ENCODE results near the gene MRPS2.
"Not testable (repeated sequence)": the region's sequence is repeated elsewhere in the genome, so short reads cannot be mapped to it uniquely, and the experiment has no call there.

The MRPS2 gene

GRCh38 chr9:135535631-135536030, 35.1 kb downstream of the MRPS2 start:
- DNase-seq, result not testable (repeated sequence)

- DNase-seq, result no peak
Observed at GRCh38 chr9:135536216-135536615, 35.7 kb downstream of the MRPS2 start.

- DNase-seq, result not testable (repeated sequence)
Observed at GRCh38 chr9:135543262-135543894, 42.9 kb downstream of the MRPS2 start.

DNA sequence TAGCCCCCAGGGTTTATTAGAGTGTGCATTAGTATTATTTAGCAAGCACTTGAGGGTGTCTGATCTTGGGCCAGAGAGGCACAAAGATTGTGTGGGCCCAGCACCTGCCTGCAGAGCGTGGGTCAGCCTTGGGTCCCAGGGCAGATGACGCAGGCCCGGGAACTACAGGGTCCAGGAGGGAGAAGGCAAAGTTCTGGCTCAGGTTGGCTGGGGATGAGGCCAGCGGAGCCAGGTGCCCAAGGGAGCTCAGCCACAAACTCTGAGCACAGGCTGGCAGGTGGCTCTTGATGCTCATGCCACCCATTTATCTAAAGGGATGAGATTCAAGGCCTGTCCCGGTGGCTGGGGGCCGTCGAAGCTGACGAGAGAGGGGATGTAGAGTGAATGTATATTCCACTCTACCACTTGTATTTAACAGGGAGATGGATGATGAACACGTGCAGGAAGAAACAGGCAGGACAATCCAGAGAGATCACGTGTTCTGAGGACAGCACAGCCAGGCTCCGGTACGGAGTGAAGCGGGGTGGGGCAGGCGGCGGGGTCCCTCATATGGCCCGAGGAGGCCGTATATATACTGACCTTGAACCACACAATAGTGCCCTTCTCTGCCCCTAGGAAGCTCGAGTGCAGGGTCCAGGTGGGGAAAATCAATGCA, 44.6 kb downstream of the MRPS2 start:
- DNase-seq, result no peak

GRCh38 chr9:135545646-135546176, 45.2 kb downstream of the MRPS2 start, which contains the start of gene OBP2A:
Gene OBP2A (plus strand): TSS chr9:135546126. CDS start chr9:135546181, 55 bp downstream.
- not testable (repeated sequence) for DNase-seq

GRCh38 chr9:135546792-135547617, 46.5 kb downstream of the MRPS2 start:
- not testable (repeated sequence) for DNase-seq

DNA sequence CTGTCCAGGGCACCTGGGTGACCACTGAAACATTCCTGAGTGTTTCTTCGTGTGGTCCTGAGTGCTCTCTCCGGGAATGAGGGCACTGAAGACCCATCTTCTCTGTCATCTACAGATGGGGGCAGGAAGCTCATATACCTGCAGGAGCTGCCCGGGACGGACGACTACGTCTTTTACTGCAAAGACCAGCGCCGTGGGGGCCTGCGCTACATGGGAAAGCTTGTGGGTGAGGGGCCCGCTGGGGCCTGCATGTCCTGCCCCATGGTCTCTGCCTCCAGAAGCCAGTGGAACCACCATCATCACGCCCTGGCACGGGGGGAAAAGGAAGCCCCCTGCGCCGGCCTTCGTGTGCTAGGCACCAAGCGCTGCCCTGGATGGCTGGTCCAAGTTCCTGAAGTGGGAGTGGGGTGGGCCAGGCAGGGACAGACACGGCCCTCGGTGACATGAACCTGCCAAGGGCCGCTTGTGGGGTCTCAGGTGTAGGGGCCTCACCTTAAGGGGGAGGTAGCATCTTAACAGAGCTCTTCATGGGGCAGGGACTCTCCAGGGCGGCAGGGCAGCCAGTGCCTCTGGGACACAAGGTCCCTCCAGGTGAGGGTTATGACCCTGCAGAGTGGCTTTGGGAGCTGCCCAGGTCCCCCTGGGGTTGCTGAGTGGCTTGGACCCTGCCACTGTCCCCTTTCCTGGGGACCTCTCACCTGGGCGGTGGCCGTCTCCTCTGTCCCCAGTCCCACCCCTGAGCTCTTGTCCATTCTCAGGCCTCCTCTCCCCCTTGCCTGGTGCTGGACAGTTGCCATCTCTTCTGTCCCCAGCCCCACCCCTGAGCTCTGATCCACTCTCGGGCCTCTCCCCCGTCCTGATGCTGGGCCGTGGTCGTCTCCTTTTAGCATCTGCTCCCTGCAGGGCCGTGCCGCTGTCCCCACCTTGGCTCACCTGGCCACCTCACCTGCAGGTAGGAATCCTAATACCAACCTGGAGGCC, 47.6 kb downstream of the MRPS2 start:
- DNase-seq, result no peak

DNA sequence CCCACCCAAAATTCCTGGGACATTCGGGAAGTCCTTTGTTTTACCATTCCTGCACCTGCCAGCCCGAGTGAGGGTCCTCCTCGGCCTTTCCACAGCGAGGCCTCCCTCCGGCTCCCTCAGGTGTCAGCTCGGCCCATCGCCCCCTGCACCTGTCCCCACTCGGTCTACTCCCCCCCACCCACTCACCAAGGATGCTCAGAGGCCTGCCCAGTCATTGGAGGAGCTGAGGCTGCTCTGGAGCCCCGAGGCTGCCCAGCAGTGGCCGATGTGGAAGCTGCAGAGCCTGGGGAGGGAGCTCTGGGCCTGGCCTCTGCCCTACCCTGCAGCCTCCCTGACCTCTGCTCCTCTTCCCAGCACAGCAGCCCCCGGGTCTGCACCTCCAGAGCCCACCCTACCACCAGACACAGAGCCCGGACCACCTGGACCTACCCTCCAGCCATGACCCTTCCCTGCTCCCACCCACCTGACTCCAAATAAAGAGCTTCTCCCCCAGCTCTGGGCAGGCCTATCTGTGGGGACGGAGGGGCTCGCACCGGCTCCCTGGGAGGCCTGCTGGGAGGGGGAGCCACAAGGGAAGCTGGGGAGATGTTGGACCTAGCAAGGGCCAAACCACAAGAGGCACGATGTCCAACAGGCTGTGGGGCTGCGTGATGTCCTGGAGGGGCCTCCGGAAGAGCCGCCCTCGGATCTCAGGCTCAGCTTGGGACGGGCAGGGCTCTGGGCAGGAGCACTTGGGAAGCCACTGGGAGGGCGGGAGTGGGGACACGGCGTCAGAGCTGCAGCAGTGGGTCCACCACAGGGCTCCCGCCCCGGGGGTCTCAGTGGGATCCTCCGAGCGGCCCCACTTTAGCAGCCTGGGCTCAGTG, 49.2 kb downstream of the MRPS2 start:
- not testable (repeated sequence) for DNase-seq

GRCh38 chr9:135550344-135550918, 49.9 kb downstream of the MRPS2 start:
- DNase-seq, result no peak

DNA sequence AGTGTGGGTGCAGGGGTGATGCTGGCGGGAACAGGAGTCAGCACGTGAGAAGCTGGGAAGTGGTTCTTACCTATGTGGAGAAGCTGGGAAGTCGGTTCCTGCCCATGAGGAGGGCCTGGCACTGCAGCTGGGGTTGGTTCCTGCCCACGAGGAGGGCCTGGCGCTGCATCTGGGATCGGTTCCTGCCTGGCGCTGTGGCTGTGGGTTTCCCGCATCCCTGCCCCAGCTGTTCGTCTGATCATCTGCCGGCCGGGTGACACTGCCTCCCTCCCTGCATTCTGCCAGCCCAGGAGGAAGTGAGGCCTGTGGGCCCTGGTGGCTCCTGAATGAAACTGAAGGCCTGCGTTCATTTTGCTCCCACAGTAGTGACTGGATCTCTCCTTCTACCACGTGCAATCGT, 50.5 kb downstream of the MRPS2 start:
- DNase-seq, result no peak

DNA sequence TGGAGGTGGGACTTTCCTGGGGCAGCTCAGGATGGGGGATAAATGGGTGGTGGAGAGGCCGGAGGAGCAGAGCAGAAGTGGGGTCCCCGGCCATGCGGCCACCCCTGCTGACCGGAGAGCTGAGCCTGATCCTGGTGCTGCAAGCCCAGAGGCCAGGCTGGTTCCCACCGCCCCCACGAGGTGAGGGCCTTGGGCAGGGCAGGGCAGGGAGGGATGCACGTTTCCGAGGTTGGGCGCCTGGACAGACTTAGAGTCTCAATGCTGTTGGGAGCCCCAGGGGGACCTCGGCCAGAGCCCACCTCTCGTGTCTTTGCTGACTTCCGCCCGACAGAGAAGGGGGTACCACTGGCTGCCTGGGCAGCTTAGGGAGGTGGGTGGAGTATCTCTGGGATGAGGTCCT, 51.0 kb downstream of the MRPS2 start:
- DNase-seq, result no peak

DNA sequence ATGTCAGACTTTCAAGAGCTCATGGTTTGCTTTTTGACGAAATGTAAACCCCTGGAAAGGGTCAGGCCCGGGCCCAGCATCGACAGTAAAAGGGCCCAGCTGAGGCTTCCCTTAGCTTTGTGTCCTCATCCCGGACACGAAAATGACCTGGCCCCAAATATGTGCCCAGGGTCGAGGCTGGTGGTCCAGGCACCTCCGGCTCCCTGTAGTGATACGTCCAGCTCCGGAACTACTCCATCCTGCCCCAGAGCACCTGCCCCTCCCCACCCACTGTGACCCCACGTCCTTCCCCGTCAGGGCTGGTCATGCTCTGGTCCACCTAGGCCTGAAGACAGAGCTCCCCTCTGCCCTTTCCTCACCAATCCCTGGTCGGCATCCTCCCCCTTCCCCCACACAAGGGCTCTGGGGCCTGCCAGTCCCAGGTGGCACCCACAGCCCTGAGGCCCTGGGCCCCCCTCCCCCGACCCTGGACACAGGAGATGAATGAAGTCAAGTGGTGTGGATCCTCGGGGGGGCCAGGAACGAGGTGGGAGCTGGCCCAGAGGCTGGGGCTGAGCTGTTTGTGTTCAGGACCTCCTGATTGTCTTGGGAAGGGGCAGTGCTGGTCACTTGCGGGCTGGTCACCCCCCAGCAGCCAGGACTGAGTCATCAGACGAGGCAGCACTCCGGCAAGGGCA, 51.7 kb downstream of the MRPS2 start:
- DNase-seq, result no peak

DNA sequence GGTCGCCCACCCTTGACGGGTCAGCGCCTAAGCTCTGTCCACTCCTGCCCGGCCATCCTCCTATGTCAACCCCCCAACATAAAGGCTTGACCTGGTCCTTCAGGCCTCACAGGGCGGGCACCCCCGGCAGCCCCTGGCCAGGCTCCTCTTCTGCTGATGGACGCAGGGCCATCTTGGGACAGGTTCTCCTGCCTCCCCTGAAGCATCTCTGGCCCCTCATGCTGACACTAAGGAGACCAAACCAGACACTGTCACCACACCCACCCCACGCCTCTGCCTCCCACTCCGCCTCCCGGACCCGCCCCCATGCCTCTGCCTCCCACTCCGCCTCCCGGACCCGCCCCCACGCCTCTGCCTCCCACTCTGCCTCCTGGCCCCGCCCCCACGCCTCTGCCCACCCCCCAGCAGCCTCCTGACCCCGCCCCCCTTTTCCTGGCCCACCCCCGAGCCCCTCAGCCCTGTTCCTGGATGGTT, 52.3 kb downstream of the MRPS2 start:
- DNase-seq, result no peak

All from NCI-H526 treated with DMSO at 0.1 percent for 48 hours (cell line).